Smooth muscle cell of the brain vasculature (primary cell): Measurements from ENCODE around the gene CAMKK2.
"Not testable (repeated sequence)": the region's sequence is repeated elsewhere in the genome, so short reads cannot be mapped to it uniquely, and the experiment has no call there.

Experiments
- DNase-seq: peaks from one replicate; pipeline ENCODE4 v3.0.0-alpha.2; 2012; ENCODE audit warnings: low read depth, low spot score

CAMKK2 gene

GRCh38 chr12:121296618-121297434 is at the start of gene CAMKK2:
CAMKK2 (minus strand) TSS chr12:121296709; CDS start chr12:121274526, 22,183 bp downstream.
- peak; percentile 41 for DNase-seq

DNA sequence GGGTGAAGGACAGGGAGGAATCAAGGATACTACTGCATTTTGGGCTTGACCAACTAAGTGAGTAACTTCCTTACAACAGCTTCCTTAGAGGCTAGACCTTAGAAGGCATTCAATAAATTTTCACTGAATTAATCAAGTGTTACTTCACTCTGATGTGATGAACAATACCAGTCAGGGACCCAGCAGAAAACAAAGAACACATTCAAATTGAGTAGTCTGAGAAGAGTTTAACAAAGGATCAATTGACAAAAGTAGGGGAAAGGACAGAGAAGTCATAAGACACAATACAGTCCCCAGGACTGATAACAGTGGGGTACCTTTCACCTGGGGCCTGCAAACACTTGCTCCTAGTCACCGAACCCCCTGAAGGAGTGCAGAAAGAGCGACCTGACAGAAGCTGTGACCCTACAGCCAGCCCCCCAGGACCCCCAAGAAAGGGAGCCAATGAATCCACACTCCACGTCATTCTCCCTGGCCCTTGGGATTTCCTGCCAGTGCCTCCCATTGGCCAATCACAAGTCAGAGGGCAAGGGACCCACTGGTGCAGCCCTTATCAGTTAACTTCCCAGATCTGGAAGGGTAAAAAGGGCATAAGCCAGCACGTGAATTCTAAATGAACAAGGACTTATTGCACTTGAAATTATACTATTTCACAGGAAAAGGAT is 48.8 kb upstream of the CAMKK2 start:
- DNase-seq = no peak

DNA sequence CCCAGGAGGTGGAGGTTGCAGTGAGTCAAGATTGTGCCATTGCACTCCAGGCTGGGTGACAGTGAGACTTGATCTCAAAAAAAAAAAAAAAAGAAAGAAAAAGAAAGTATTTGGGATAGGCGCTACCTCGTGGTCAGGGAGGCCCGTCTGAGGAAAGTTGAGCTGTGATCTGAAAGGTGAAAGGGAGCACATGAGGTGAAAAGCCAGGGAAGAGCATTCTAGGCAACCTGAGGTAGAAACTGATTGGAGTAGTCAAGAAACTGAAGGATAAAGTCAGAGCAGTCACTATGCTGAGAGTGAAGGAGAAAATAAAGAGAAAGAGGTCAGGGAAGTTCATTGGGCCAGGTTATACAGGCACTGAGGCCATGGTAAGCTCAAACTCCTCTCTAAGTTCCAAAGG is 48.0 kb upstream of the CAMKK2 start:
- no peak for DNase-seq

DNA sequence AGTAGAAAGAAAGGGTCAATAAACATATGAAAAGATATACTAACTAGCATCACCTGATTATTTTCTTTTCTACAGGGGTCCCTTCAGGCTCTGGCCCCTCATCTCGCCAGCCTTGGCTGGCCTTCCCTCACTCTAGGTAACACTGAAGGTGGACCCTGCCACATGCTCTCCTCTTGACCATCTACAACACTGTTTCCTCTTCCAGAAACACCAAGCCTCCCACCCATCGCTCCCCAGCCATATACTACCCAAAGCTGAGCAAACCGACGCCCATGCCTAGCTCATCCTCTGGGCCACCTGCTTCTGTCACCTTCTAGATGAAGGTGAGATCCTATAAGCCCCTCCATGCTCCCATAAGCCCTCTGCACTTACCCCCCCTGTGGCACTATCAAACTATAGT is 40.9 kb upstream of the CAMKK2 start:
- no peak for DNase-seq

DNA sequence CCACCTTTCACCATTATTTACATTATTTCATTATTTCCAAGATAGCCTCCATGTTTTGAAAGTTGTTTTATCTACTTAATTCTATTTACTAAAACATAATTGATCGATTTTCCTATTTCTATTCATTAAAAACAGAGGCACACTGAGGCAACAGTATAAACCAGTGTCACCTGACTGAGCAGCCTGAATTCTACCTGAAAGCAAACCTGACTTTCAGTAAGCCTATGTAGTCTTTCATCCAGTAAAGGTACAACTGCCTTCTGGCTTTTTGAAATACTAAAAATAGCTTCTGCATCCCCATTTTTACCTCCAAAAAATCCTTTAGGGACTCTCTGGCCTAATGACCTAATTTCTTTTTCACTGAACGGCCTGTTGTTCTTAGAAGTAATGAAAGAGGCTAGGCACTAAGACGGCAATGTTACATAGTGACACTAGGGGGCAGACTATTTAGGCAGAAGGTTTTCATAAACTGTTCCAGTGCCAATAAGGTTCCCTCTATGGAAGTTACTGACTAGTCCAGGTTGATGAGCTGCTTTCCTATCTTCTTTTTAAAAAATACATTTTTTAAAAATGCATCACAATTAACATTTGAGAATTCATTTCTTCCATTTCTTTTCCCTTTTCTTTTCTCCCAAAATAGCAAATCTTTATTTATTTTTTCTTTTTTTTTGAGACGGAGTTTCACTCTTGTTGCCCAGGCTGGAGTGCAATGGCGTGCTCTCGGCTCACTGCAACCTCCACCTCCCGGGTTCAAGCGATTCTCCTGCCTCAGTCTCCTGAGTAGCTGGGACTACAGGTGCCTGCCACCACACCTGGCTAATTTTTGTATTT is 38.2 kb upstream of the CAMKK2 start:
- DNase-seq = peak; percentile 39

- no peak for DNase-seq
Measured at GRCh38 chr12:121333747-121334146, 37.2 kb upstream of the CAMKK2 start.

DNA sequence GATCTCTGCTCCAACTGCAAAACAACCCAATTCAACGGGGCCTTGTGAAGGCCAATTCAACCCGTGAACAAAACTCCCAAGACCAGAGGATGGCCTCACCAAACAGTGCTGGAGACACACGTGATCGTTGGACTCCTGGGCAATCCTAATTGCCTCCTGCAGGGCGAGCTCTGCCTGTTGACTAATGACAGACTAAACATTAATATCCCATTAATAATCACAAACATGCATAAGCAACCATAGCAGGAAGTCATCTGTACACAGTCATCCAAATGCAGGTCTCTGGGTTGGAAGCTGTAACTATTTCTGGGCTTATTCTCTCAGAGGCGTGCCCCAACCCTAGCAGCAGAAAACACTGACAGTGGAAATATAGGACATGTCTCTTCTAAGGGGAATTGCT is 34.7 kb upstream of the CAMKK2 start:
- DNase-seq = no peak

DNA sequence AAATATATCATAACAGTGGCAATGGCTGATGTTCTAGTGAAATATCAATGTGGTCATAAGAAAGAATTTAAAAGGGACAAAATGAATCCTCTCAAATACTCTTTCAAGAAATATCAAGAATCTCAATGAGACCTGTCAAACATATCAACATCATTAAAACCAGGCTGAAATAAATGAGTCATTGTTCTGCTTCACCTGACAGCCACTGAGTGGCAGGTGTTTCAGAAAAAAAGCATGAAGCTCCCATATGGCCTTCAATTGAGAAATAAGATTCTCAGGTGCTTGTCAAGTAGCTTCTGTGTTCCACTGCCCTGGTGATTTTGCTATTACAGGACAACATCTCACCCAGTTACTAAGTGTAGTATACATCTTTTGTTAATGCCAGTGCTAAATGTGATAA is 34.2 kb upstream of the CAMKK2 start:
- DNase-seq = no peak

GRCh38 chr12:121330195-121330594 is 33.7 kb upstream of the CAMKK2 start:
- no peak for DNase-seq

GRCh38 chr12:121328620-121329019 is 32.1 kb upstream of the CAMKK2 start:
- DNase-seq = no peak

DNA sequence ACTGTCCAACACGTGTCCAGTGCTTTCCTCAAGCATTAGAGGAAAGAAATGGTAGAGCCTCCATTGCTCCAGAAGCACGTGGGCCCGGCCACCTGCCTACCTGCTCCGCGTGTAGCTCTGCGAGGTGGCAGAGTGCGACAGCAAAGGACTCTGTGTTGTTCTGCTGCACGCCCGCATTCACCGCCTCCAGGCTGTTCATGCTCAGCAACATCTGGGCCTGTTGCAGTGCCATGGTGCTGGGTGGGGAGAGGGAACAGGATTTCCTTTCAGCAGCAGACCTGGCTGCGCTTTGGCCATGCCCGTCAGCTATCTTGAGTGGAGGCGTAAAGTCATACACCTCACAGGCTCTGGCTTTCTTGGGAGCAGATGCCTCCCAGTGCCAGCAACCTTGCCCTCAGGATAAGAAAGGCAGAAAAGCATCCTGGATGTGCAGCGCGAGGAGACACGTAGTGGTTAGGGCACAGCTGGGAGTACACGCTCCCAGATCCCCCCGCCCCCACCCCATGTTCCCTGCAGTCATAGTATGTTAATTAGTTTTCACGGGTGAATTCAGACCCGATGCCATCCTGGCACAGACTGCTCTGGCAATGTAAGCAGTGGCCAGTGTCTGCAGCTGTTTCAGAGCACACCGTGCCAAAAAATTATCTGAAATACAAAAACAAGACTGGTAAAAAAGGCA is 30.6 kb upstream of the CAMKK2 start:
- no peak for DNase-seq

DNA sequence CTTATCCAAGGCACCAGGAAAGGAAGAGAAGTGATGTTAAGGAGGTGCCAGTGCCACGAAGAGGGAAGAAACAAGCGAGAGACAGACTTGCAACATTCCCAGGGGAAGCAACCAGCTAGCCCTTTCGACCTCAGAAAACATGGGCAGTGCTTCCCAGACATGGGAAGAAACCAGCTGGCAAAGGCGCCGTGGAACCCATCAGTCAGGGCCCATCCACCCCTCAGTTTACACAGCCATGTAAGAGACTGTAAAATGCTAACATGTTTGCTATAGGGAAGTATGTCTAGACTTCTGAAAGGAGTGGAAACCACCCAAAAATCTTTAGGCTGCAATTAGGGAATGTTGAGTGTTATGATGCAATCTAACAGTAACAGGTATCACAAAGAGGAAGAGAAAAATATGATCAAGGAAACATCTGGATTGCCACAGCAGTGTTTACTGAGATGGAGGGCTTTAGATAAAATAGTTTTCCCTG is 29.4 kb upstream of the CAMKK2 start:
- no peak for DNase-seq

DNA sequence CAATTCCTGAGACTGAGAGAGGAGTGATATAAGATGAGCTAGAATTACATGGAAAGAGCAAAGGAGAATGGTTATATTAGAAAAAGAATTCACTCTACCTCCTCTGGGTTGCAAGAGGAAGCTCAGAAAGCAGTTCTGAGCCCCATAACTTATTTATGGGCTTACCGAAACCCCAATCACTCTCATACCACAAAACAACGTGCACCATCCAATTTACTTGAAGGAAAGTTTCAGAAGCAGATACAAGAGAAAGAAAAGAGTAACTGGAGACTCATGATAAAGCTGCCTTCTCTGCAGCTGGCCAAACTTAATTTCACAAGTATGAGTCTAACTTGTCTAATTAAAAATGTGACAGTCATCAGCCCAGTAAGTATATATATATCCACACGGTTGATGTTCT is 27.4 kb upstream of the CAMKK2 start:
- no peak for DNase-seq

DNA sequence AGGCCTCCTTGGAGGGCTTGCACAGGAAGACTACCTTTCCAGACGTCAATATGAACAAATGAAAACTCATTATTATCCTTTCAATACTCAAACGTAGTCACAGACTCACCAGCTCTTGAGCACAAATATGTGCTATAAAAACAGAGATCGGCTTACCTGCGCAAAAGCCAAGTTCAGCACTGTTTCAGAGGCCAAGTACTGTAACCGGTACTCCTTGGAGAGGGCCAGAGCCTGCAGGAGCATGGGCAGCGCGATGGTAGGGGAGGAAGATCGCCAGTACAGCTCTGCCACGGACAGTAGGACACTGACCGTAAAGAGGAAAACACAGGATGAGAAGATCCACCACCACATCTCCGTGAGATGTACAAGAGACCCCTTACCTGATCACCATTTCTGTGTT is 21.6 kb upstream of the CAMKK2 start:
- no peak for DNase-seq

GRCh38 chr12:121314431-121314830 is 17.9 kb upstream of the CAMKK2 start:
- DNase-seq = no peak

DNA sequence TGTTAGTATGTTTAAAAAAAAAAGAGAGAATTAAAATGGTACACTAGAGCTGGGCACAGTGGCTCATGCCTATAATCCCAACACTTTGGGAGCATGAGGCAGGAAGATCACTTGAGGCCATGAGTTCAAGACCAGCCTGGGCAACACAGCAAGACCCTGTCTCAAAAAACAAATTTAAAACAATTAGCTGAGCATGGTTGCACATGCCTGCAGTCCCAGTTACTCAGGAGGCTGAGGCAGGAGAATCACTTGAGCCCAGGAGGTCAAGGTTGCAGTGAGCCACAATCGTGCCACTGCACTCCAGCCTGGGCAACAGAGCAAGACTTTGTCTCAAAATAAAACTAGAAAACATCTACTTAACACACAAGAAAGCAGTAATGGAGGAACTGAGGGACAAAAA is 13.7 kb upstream of the CAMKK2 start:
- not testable (repeated sequence) for DNase-seq

DNA sequence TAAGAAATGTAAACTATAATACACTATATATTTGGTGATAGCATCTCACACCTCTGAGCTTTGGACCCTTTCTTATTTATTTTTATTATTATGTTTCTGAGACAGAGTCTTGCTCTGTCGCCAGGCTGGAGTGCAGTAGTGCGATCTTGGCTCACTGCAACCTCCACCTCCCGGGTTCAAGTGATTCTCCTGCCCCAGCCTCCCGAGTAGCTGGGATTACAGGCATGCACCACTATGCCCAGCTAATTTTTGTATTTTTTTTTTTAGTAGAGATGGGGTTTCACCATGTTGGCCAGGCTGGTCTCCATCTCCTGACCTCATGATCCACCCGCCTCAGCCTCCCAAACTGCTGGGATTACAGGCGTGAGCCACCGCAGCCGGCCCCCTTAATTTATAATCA is 10.9 kb upstream of the CAMKK2 start:
- not testable (repeated sequence) for DNase-seq

DNA sequence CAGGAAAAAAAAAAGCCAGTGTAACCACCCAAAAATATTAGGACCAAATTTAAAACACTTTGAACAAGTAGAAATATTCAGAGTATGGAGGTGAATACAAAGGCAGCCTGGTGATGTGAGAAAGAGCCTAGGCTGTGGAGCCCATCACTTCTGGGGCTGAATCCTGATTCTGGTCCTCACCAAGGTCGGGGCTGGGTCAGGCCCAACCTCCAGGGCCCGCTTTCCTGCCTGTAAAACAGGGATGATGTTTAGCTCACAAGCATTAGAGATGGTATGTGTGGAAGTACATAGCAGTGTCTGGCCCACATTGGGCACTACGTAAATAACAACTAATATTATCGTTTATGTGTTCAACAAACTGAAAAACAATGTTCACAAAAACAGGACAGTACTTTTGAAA is 7.8 kb upstream of the CAMKK2 start:
- DNase-seq = no peak

DNA sequence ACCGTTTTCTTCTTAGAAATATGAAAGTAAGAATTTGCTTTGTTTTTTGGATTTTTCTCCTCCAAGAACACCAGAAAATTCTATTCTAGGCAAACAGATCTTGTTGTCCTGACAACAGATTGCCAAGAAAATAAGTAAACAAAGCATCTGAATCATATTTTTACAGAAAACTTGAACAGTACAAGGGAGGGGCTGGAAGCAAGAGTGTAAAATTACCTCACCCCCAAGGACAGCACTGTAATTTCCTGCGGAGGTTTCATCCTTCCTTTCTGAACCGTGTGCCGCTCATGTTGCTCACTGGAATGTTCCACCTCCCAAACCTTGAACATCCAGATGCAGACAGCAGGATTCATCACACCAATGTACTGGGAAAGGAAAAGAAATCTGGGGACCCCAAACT is 5.4 kb upstream of the CAMKK2 start:
- no peak for DNase-seq

DNA sequence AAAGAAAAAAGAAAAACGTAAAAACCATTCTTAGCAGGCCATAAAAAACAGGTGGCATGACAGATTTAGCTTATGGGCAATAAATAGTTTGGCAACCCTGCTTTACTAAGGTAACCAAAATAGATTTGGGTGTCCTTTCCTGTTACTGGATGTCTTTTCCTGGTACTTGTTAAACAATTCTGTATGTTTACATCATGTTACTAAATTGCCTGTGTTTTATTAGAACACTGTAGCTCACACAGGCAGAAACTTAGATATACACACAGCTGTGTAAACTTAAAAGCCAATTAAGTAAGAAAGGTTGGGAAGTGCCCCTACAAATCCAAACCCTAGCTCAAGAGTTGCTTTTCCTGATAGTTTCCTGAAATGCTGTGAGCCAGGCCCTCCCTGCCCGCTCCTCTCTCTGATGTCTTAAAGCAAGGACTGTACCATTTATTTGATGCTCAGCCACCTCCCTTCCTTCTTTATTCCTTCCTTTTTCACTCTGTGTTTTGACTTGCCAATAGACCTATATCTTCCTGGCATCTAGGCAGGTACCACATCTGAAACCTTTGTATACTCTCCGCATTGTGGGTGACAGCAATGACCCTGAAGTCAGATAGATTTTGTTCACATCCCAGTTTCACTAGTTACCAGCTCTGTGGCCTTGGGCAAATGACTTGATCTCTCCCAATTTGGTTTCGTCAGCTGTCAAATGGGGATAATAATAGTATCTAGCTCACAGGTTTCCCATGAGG is 3.7 kb upstream of the CAMKK2 start:
- DNase-seq = no peak

- DNase-seq = no peak
Measured at GRCh38 chr12:121299662-121300061, 3.2 kb upstream of the CAMKK2 start.
